GM10266 (cell line): ENCODE measurements around the gene MEGF10.

Source experiments
- DNase-seq: peaks from one replicate; pipeline ENCODE4 v3.0.0; 2012; ENCODE audit errors: extremely low spot score
- TF ChIP-seq, protein P1 (sequence below): IDR thresholded peaks from 2 replicates; pipeline ENCODE4 v1.5.1; 2012; ENCODE audit warnings: mild to moderate bottlenecking, low read depth; ENCODE audit not compliant: control insufficient read depth, insufficient read depth; ENCODE audit errors: missing control alignments

The MEGF10 gene

DNA sequence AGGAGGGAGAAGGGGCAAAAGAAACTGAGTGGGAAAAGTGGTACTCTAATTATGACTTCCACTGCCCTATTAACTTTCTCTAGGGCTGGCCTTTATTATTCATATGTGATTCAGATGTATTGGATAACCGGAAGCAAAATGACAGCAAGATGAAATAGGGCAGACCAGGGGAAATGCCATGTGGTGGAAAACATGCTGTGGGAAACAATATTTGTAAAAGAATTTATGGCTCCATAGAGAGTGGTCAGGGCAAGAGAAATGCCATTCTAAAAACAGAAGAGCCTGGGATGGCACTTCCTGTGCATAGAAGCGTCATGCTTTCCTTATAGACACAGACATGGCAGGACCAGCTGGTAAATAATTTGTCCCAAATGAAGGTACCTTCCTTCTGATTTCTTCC, 67.7 kb downstream of the MEGF10 start:
- no peak for DNase-seq
- TF ChIP-seq, protein P1, sequence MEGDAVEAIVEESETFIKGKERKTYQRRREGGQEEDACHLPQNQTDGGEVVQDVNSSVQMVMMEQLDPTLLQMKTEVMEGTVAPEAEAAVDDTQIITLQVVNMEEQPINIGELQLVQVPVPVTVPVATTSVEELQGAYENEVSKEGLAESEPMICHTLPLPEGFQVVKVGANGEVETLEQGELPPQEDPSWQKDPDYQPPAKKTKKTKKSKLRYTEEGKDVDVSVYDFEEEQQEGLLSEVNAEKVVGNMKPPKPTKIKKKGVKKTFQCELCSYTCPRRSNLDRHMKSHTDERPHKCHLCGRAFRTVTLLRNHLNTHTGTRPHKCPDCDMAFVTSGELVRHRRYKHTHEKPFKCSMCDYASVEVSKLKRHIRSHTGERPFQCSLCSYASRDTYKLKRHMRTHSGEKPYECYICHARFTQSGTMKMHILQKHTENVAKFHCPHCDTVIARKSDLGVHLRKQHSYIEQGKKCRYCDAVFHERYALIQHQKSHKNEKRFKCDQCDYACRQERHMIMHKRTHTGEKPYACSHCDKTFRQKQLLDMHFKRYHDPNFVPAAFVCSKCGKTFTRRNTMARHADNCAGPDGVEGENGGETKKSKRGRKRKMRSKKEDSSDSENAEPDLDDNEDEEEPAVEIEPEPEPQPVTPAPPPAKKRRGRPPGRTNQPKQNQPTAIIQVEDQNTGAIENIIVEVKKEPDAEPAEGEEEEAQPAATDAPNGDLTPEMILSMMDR, result no peak

DNA sequence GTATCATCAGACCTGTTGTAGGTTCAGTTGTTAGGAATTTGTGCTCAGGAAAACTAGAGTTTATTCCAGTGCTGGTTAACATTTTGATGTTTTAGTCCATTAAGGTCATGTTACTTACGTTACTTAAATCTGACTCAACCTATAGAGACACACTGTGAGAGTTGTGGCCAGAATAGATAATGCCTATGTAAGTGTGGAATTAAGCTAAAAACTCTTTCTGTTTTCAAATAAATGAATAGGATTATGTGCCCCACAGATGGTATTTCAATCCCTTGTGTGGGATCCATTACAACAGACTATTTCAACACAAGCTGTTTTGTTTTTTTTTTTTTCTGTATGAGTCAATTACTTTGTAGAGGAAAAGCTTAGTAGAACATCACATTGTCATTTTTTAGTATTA, 68.1 kb downstream of the MEGF10 start:
- DNase-seq, result no peak

DNA sequence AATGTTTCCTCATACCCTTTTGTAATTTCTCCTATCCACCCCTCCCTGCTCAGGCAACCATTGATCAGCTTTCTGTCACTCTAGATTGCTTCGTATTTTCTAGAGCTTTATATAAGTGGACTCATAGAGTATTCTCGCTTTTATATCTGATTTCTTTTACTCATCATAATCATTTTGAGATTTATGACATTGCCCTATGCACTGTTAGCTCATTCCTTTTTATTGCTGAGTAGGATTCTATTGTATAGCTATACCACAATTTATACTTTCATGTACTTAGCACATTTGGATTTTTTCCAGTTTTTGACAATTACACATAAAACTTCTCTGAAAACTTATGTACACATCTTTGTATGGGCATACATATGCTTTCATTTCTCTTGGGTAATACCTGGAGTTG, 68.9 kb downstream of the MEGF10 start:
- TF ChIP-seq, protein P1, result no peak
- DNase-seq, result no peak

More for the DNA sequence above, 68.1 kb downstream of the MEGF10 start:
- TF ChIP-seq, protein P1, result no peak

DNA sequence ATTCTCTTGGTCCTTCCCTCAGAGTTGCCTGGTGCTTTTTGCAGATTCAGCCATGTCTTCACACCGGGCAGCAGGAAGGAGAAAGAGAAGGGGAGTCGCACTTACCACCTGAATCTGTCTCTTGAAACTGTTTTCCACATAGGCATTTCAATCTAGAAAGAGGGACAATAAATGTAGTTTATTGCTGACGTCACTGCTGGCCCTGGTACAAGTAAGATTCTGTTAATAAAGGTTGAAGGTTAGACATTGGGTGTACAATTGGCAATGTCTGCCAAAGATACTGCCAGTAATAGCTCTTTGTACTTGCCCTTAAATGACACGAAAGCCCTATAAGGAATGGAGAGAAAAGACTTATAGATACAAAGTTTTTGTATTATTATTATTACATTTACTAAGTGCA, 72.8 kb downstream of the MEGF10 start:
- TF ChIP-seq, protein P1, result no peak
- DNase-seq, result no peak

DNA sequence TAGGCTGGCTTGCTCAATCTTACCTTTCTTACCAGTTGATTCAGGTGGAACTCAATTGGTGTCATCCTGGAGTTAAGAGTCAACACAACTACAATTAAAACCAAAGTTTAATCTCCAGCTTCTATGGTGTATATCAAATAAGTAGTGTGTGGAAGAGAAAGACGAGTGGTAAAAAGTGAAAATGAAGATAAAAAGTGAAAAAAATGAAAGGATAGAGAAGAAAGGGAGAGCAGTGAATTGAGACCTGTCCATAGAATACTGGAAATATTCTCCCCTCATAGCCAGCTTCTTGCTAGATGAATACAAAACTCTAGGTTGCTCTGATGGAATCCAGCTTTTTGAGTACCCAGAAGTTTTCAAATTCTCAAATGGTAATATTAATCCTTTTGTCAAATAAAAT, 76.4 kb downstream of the MEGF10 start:
- no peak for DNase-seq
- TF ChIP-seq, protein P1, result no peak

DNA sequence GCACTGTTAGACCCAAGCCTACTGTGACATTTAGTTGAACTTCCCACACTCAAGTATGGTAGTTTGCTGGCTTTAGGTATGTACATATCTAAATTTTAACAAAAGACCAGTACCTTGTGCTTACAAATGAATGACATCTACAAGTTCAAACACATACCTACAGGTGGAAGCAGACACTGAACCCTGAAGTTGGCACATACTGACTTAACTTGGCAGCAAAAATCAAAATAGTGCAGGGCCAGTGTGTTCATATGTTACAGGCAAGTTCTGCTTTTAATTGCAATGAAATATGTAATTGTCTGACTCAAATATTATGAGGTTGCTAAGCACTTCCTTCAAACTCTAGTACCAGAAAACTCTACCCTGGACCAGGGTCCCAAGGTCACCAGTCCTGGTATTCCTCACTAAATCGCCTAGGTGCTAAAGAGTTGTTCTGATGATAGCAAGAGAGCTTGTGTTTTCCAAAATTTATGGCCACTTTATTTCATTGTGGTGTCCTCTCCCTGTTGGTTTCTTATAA, 77.4 kb downstream of the MEGF10 start:
- DNase-seq, result no peak

DNA sequence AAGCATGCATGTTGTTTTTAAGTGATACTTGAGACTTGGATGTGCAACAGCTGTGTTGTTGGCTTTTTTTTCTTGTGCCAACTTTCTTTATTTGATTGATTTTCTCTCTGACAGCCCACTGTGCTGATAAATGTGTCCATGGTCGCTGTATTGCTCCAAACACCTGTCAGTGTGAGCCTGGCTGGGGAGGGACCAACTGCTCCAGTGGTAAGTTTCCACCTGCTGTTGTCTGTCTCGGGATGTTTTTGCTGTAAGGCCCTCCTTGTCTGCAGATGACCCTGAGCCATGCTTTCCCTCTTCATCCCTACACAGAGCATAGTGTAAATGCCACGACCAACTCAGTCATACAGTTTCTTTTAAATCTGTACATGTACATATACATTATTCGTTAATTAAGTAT, 79.2 kb downstream of the MEGF10 start:
- TF ChIP-seq, protein P1, result no peak
- no peak for DNase-seq

More for the DNA sequence above, 77.4 kb downstream of the MEGF10 start:
- TF ChIP-seq, protein P1, result no peak
